HG03457 (cell line): Measurements from ENCODE around the gene DARS2.
A peak's percentile ranks its signal among the peaks of the same experiment; 100 is the strongest.
"Not testable (repeated sequence)": the region's sequence is repeated elsewhere in the genome, so short reads cannot be mapped to it uniquely, and the experiment has no call there.

Experiments
- ATAC-seq: cut with Tn5 transposase; IDR thresholded peaks from one replicate; pipeline ENCODE4 v1.9.1; 2021; ENCODE audit warnings: moderate number of reproducible peaks; ENCODE audit not compliant: unreplicated experiment

DARS2 gene

DNA sequence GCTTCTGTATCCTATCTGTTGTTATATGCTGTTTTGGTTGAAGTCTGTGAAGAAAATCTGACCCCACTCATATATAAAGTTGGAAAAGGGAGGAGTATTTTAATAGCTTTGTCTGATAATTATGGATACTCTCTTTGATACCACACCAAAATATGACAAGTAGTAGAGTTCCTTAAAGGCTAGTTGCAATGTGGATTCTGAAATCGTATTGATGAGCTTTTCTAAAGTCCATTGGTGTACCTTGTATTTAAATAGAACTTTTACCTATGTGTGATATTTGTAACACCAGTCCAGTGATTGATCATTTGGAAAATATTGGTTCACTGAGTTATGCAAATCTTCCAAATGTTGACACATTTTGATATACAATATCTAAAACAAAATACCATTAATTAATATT is 35.6 kb downstream of the DARS2 start:
- no peak for ATAC-seq

DNA sequence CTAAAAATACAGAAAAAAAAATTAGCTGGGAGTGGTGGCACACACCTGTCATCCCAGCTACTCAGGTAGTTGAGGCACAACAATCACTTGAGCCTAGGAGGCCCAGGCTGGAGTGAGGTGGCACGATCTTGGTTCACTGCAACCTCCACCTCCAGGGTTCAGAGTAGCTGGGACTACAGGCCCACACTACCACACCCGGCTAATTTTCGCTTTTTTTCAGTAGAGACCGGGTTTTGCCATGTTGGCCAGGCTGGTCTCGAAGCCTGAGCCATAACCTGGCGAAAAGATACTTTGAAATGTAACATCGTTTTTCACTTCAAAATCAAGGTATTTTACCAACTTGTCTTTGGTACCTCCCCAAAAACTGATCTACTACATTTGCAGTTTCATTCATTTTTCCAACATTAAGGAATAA is 37.3 kb downstream of the DARS2 start:
- no peak for ATAC-seq

DNA sequence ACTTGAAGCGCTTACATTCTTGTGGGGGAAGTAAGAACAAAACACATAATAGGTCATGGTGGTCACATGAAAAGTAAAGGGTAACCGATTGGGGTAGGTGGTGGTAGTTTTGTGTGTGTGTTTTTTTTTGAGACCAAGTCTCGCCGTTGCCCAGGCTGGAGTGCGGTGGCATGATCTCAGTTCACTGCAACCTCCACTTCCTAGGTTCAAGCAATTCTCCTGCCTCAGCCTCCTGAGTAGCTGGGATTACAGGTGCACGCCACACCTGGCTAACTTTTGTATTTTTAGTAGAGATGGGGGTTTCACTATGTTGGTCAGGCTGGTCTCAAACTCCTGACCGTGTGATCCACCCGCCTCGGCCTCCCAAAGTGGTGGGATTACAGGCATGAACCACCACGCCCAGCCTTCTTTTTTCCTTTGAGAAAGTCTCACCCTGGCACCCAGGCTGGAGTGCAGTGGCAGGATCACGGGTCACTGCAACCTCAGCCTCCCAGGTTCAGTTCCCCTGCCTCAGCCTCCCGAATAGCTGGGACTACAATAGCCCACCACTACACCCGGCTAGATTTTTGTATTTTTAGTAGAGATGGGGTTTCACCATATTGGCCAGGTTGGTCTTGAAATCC is 37.8 kb downstream of the DARS2 start:
- ATAC-seq = not testable (repeated sequence)

- ATAC-seq = no peak
Observed at GRCh38 chr1:173862769-173863223, 38.3 kb downstream of the DARS2 start.

DNA sequence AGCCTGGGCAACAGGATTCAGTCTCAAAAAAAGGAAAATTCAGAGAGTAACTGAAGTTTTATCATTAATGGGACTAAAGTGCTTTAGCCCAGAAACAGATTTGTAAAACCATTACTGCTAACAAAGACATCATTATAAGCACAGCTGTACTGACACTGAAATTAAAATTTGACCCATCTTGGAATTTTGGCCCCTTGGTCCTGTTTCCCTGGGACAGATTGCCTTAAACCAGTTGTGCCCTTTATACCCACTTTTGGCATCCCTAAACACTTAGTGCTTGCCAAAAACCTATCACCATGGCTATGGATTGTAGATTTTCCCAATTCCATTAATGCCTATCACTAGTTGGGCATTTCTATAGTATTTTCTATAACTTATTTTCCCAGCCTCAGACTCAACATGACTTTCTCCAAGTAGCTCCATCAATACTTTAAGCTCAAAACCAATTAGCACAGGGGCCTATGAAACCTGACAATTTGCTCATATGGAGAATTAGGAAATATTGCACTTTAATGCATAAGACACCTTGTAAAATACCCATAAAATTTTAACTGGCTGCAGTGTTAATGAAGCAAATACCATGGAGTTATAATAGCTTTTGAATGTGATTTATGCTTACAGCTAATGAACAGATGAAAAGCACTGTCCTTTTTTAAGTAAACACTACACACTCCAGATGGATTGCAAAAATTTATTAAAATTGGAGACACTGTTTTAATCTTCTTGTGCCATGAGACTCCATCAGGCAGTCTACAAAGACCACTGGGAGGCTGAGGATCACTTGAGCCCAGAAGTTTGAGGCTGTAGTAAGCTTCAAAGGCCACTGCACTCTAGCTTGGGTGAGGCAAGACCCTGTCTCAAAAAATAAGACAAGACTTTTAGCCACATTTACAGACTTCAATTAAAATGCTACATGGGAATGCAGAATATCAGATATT is 39.0 kb downstream of the DARS2 start:
- no peak for ATAC-seq

- no peak for ATAC-seq
Observed at GRCh38 chr1:173864179-173864867, 39.9 kb downstream of the DARS2 start.

- ATAC-seq = no peak
Observed at GRCh38 chr1:173865468-173866164, 41.1 kb downstream of the DARS2 start.

GRCh38 chr1:173866413-173867115 is 42.1 kb downstream of the DARS2 start:
- no peak for ATAC-seq

GRCh38 chr1:173867141-173867752 is 42.8 kb downstream of the DARS2 start:
- ATAC-seq = peak; percentile 16

DNA sequence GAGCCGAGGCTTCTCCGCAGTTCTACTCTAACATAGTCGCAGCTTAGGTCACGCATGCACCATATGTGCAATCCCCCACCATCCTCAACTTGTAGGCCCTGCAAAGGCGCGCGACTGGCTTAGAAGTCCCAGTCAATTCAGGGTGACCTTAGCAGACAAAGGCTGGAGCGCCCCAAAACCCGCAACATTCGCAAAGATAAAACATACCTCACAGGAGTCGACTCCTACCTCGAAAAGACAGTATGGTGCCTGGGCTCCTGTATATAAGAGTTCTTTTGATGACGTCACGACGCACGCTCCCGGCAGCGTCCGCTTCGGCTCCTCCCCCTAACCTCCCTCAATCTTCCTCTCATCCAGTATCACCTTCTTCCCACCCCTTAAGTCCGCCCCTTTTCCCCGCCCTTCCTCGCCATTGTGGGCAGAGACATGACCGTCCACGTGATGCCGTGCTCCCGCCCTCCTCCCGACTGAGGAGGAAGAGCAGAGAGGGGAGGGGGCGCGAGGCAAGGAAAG is 43.3 kb downstream of the DARS2 start, which contains the start of gene GAS5:
TSS of gene GAS5 (minus strand) at position 237 of the 513 bp plus-strand sequence.
- peak; percentile 58 for ATAC-seq

DNA sequence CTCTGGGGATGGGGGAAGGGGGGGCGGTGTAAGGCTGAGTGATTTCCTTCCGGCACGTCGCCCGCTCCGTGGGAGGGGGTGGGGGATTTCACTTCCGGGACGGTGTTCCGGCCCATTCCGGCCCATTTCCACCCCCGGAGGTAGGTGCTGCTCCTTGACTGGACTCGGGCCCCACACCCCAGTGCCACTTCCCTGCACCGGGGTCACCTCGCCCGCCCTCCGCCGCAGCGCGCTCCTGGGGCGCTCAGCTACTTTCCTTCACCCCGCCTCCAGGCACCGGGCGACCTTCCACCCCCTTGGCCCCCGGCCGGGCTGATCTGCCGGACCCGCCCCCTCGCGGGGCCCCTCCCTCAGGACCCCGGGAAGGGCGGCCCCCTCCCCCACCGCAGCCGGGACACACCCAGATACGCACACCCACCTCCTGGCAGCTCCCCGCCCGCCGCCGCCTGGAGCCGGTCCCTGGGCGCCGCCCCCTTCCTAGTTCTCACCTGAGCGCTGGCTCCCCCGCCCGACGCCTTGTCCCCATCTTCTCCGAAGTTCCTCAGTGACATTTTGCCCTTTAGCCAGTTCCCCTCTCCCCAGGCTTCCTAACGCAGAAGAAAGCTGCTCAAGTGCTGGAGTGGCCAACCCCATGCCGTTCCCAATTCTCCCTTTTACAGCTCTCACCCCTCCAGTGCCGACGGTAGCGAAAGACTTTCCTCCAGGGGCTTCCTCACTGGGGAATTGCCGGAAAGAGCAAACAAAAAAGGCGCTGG is 44.0 kb downstream of the DARS2 start, which contains the start of gene ZBTB37:
TSS of gene ZBTB37 (plus strand) at position 115 of the 755 bp plus-strand sequence. CDS start 1,846 bp downstream, outside the sequence.
- ATAC-seq = peak; percentile 43

DNA sequence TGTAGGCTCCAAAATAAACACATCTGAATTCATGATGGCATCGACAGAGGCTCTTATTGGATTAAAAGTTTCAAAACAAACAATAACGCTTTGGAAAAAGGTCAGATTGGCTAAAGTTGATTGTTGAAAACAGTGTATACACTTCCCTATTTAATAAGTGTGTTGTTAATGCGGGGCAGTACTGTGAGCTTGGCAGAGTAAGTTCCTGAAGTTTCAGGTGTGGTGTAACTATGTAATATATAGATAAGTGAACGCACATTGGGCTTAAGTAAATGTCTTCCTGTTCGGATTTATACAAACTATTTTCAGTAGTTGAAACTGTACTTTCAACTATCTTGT is 44.5 kb downstream of the DARS2 start:
- no peak for ATAC-seq

DNA sequence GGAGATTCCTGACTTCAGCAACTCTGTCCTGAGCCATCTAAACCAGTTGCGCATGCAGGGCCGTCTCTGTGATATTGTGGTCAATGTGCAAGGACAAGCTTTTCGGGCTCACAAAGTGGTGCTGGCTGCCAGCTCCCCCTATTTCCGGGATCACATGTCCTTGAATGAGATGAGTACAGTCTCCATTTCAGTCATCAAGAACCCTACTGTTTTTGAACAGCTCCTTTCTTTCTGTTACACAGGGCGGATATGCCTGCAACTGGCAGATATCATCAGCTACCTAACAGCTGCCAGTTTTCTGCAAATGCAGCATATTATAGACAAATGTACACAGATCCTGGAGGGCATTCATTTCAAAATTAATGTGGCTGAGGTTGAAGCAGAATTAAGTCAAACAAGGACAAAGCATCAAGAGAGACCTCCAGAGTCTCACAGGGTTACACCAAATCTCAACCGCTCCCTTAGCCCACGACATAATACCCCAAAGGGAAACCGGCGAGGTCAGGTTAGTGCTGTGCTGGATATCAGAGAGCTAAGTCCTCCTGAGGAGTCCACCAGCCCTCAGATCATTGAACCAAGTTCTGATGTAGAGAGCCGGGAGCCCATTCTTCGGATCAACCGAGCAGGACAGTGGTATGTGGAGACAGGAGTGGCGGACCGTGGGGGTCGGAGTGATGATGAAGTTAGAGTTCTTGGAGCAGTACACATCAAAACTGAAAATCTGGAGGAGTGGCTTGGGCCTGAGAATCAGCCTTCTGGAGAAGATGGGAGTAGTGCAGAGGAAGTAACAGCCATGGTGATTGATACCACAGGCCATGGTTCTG is 46.0 kb downstream of the DARS2 start:
- no peak for ATAC-seq

DNA sequence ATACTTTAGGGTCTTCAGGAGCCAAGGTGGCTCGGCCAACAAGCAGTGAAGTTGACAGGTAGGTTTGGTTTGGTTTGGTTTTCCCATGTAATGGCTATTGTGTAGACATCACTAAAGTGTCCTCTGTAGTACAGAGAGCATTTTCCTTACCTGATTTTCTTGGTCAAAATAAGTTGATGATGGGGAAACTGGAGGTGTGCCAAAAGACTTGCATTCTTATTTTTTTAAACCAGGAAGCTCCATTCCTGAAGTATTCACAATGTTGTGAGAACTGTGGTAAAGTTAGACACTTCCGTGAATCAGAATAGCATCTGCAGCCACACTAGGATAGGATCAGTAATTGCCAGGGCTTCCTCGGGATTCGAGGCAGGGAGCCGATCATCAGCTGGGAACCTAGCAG is 46.6 kb downstream of the DARS2 start:
- ATAC-seq = no peak

DNA sequence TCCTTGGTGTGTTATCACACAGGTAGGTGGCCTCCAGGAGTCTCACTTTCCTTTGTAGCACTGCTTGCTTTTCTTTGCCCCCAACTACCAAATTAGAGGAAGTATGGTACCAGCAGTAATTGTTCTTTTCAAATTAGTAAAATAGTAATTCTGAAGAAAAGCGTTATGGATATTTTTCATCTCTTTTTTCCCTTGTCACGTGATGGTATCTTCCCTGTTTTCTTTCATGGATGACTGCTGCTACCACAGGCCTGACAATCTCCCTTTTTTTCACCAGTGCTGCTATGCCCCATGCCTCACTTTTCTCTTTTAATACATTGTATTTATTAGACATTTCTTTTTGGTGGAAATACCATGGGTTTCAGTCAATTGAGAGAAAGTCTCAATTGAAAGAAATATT is 47.0 kb downstream of the DARS2 start:
- no peak for ATAC-seq

DNA sequence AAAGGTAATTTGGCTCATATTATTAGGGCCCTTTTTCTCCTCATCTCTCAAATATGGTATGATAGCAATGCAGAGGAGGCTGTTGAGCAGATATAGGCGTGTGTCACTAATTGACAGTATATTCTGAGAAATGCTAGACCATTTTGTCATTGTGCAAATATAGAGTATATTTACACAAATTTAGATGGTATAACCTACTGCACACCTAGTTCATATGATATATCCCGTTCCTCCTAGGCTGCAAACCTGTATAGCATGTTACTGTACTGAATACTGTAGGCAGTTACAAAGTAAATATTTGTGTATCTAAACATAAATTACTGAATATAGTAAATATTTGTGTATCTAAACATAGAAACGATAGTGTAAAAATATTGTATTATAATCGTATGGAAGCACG is 52.3 kb downstream of the DARS2 start:
- no peak for ATAC-seq

- no peak for ATAC-seq
Observed at GRCh38 chr1:173878251-173878650, 53.8 kb downstream of the DARS2 start.

- ATAC-seq = not testable (repeated sequence)
Observed at GRCh38 chr1:173881117-173881516, 56.6 kb downstream of the DARS2 start.
